Liver (tissue), 9 donors: ENCODE data around the gene KIF14. TPM values are rescaled to one million over a fixed set of nuclear protein-coding genes. Genes with fewer than 3 reads are reported as not detected.

Experiments
- DNase-seq: peaks from one replicate; pipeline ENCODE4 v3.0.0-alpha.2; 2017; ENCODE audit warnings: low spot score
- H3K27ac ChIP-seq, 2 donors: one replicate each; pipeline ENCODE4 v1.7.0; 2013; ENCODE audit warnings: inconsistent platforms in 2 of 2, low read length in 2 of 2, control low read depth in 1 of 2, low read depth in 1 of 2, mild to moderate bottlenecking in 1 of 2
- H3K27me3 ChIP-seq, 4 donors: one replicate each; pipeline versions ENCODE4 v1.6.1 to v1.7.0; 2013; ENCODE audit warnings: low read length in 3 of 4, inconsistent platforms in 1 of 4, mild to moderate bottlenecking in 1 of 4, moderate library complexity in 1 of 4; ENCODE audit not compliant: control insufficient read depth in 4 of 4, insufficient read depth in 4 of 4
- H3K36me3 ChIP-seq, 4 donors: one replicate each; pipeline versions ENCODE4 v1.6.1 to v1.7.0; 2013; ENCODE audit warnings: low read length in 3 of 4, mild to moderate bottlenecking in 3 of 4, low read depth in 1 of 4, moderate library complexity in 1 of 4; ENCODE audit not compliant: control insufficient read depth in 4 of 4, insufficient read depth in 3 of 4
- H3K4me1 ChIP-seq, 4 donors: one replicate each; pipeline versions ENCODE4 v1.6.1 to v1.7.0; 2013; ENCODE audit warnings: low read length in 3 of 4, mild to moderate bottlenecking in 3 of 4, moderate library complexity in 1 of 4; ENCODE audit not compliant: control insufficient read depth in 4 of 4, insufficient read depth in 4 of 4
- H3K4me3 ChIP-seq, 3 donors: one replicate each; pipeline versions ENCODE4 v1.6.1 to v1.7.0; 2013; ENCODE audit warnings: low read length in 3 of 3, control low read depth in 1 of 3, low read depth in 1 of 3, mild to moderate bottlenecking in 1 of 3
- H3K9ac ChIP-seq, 2 donors: one replicate each; pipeline ENCODE4 v1.7.0; 2013; ENCODE audit warnings: low read length in 2 of 2, mild to moderate bottlenecking in 2 of 2, moderate library complexity in 2 of 2, control low read depth in 1 of 2, low read depth in 1 of 2
- H3K9me3 ChIP-seq, 4 donors: one replicate each; pipeline versions ENCODE4 v1.6.1 to v1.7.0; 2013; ENCODE audit warnings: low read length in 3 of 4; ENCODE audit not compliant: control insufficient read depth in 4 of 4
- ATF3 ChIP-seq: IDR thresholded peaks from 2 replicates; pipeline ENCODE4 v1.6.1; 2016; ENCODE audit warnings: antibody characterized with exemption
- EGR1 ChIP-seq, 2 donors: IDR thresholded peaks; 2 replicates each; pipeline ENCODE4 v1.6.1; 2016 to 2018; ENCODE audit warnings: antibody characterized with exemption in 2 of 2, low read depth in 2 of 2
- FOXA1 ChIP-seq: IDR thresholded peaks from 2 replicates; pipeline ENCODE4 v1.6.1; 2016; ENCODE audit warnings: antibody characterized with exemption
- FOXA2 ChIP-seq: IDR thresholded peaks from 2 replicates; pipeline ENCODE4 v1.6.1; 2016; ENCODE audit warnings: antibody characterized with exemption
- GABPA ChIP-seq, 2 donors: IDR thresholded peaks in 1 of 2; conservative IDR thresholded peaks in 1 of 2; 2 replicates each; pipeline ENCODE4 v1.6.1; 2016; ENCODE audit warnings: antibody characterized with exemption in 2 of 2, mild to moderate bottlenecking in 1 of 2, moderate library complexity in 1 of 2
- HNF4A ChIP-seq, 2 donors: conservative IDR thresholded peaks; 2 replicates each; pipeline ENCODE4 v1.6.1; 2016; ENCODE audit warnings: antibody characterized with exemption in 2 of 2, mild to moderate bottlenecking in 2 of 2
- JUND ChIP-seq, 2 donors: IDR thresholded peaks; 2 replicates each; pipeline ENCODE4 v1.6.1; 2016; ENCODE audit warnings: antibody characterized with exemption in 2 of 2
- MAX ChIP-seq: IDR thresholded peaks from 2 replicates; pipeline ENCODE4 v1.6.1; 2016; ENCODE audit warnings: antibody characterized with exemption
- NR2F2 ChIP-seq: IDR thresholded peaks from 2 replicates; pipeline ENCODE4 v1.6.1; 2016; ENCODE audit warnings: antibody characterized with exemption
- RAD21 ChIP-seq, 2 donors: IDR thresholded peaks; 2 replicates each; pipeline ENCODE4 v1.6.1; 2016; ENCODE audit warnings: antibody characterized with exemption in 2 of 2, mild to moderate bottlenecking in 2 of 2
- RXRA ChIP-seq, 2 donors: IDR thresholded peaks; 2 replicates each; pipeline ENCODE4 v1.6.1; 2017 to 2018; ENCODE audit warnings: antibody characterized with exemption in 2 of 2, mild to moderate bottlenecking in 1 of 2
- SP1 ChIP-seq: IDR thresholded peaks from 2 replicates; pipeline ENCODE4 v1.6.1; 2018; ENCODE audit warnings: antibody characterized with exemption, mild to moderate bottlenecking
- TAF1 ChIP-seq: conservative IDR thresholded peaks from 2 replicates; pipeline ENCODE4 v1.6.1; 2016; ENCODE audit warnings: antibody characterized with exemption, mild to moderate bottlenecking
- YY1 ChIP-seq: IDR thresholded peaks from 2 replicates; pipeline ENCODE4 v1.6.1; 2016; ENCODE audit warnings: antibody characterized with exemption, mild to moderate bottlenecking
- WGBS: extraction: QIAGEN DNeasy Blood & Tissue Kit; methylation state at CpG from one replicate; pipeline ENCODE4 v1.1.7; 2013; 5-methylcytosine and 5-hydroxymethylcytosine counted together
- polyA plus RNA-seq, 2 donors: library from polyadenylated mRNA; stranded (reverse) in 1 of 2; unstranded in 1 of 2; fragments of 200-250 nt in 1 of 2; fragments of >200 nt in 1 of 2; fragmentation: Nextera tagmentation in 1 of 2; extraction: Ambion mirVana in 1 of 2; gene quantifications; one replicate each; pipeline versions ENCODE4 v1.2.1 to v1.2.3, GENCODE V29; 2013 to 2015
- total RNA-seq, 2 donors: library from RNA; depleted of rRNA; stranded (reverse); fragments of >200 nt; gene quantifications; one replicate each; pipeline ENCODE4 v1.2.3, GENCODE V29; 2014
- TF ChIP-seq, protein P1 (sequence below): fragments of 150-350 bp; IDR thresholded peaks from 2 replicates; pipeline ENCODE4 v1.5.1; 2017; ENCODE audit warnings: improper control_type of control experiment, low read depth, low read length; ENCODE audit not compliant: missing input control
- donor health status: healthy.
- donor health status: healthy.
- donor health status: healthy.
- donor health status: healthy.
- donor health status: healthy.

The KIF14 gene
- total and polyA plus RNA-seq, 4 donors: 0.13 to 8.8 (median 0.22) TPM

DNA sequence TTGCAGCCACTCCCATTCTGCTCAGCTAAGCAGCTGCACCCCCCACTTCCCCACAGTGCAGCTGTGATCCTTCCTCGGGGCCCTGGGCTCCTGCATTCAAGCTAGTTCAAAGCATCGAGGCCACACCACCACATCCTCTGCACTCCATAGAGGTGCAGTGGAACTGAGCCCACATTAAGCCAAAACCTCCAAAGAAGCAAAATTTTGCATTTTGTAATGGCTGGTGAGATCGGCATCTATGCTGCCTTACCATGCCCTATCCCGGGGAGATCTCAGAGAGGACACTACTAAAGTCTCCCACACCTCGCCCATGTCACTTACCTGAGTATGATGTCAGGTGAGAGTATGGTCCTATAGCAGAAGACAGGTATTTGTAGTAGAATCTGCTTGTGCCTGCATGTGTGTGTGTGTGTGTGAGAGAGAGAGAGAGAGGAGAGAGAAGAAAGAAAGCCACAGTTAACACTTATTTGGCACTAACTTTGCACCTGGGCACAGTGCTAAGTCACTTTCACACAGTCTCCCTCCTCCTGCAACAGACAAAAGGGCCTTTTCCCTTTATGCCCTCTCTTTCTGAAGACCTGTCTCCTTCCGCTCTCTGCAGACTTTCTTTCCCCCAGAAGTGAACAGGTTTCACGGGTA is 89.8 kb downstream of the KIF14 start (continued):
- TF ChIP-seq, protein P1, sequence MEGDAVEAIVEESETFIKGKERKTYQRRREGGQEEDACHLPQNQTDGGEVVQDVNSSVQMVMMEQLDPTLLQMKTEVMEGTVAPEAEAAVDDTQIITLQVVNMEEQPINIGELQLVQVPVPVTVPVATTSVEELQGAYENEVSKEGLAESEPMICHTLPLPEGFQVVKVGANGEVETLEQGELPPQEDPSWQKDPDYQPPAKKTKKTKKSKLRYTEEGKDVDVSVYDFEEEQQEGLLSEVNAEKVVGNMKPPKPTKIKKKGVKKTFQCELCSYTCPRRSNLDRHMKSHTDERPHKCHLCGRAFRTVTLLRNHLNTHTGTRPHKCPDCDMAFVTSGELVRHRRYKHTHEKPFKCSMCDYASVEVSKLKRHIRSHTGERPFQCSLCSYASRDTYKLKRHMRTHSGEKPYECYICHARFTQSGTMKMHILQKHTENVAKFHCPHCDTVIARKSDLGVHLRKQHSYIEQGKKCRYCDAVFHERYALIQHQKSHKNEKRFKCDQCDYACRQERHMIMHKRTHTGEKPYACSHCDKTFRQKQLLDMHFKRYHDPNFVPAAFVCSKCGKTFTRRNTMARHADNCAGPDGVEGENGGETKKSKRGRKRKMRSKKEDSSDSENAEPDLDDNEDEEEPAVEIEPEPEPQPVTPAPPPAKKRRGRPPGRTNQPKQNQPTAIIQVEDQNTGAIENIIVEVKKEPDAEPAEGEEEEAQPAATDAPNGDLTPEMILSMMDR: no peak
- TF ChIP-seq RAD21 (IDR thresholded peaks at IDR 0.05): no peak
- TF ChIP-seq TAF1: no peak
- TF ChIP-seq JUND (IDR thresholded peaks at IDR 0.05): no peak
- TF ChIP-seq YY1: no peak

- H3K27me3 ChIP-seq: no peaks in the 10 kb centered on the region
- no peaks in the 10 kb centered on the region for H3K4me1 ChIP-seq
- WGBS: 72% methylated on average over 4 of the region's 4 CpGs
- no peak overlapping the region for H3K4me3 ChIP-seq
- TF ChIP-seq TAF1 (no peak), RXRA (IDR thresholded peaks at IDR 0.05) (no peak), MAX (no peak), HNF4A (conservative IDR thresholded peaks at IDR 0.05) (no peak), EGR1 (IDR thresholded peaks at IDR 0.05; ENCODE audit: low read depth in 2 of 2) (no peak), FOXA2 (no peak), FOXA1 (no peak), SP1 (no peak), YY1 (no peak)
- TF ChIP-seq, protein P1: no peak
- H3K9ac ChIP-seq: no peak overlapping the region
- no peaks in the 10 kb centered on the region for H3K36me3 ChIP-seq
- H3K9me3 ChIP-seq: no peaks in the 10 kb centered on the region
- DNase-seq: no peak
- no peak overlapping the region for H3K27ac ChIP-seq
Measured at GRCh38 chr1:200528858-200529606, 91.5 kb downstream of the KIF14 start.

GRCh38 chr1:200527670-200528069 is 92.9 kb downstream of the KIF14 start:
- Histone ChIP-seq H3K4me1 (no peaks in the 10 kb centered on the region), H3K9me3 (no peaks in the 10 kb centered on the region), H3K4me3 (no peak overlapping the region), H3K36me3 (no peaks in the 10 kb centered on the region), H3K9ac (no peak overlapping the region), H3K27me3 (no peaks in the 10 kb centered on the region), H3K27ac (no peak overlapping the region)
- no peak for DNase-seq
- TF ChIP-seq ATF3 (no peak), TAF1 (no peak), GABPA (IDR thresholded peaks at IDR 0.05 in 1 of 2, conservative IDR thresholded peaks at IDR 0.05 in 1 of 2) (no peak), FOXA2 (no peak), FOXA1 (no peak), MAX (no peak), EGR1 (IDR thresholded peaks at IDR 0.05; ENCODE audit: low read depth in 2 of 2) (no peak), JUND (IDR thresholded peaks at IDR 0.05) (no peak), NR2F2 (no peak), HNF4A (conservative IDR thresholded peaks at IDR 0.05) (no peak)
- TF ChIP-seq, protein P1: no peak
- WGBS: 95% methylated on average over 4 of the region's 4 CpGs
